HEK293 (cell line): Measurements from ENCODE around the gene SLC28A2.

ENCODE experiments used
- EGR2 ChIP-seq: fragments of 450-650 bp; formaldehyde crosslinking; IDR thresholded peaks from 2 replicates; pipeline ENCODE4 v1.5.1; 2016; ENCODE audit warnings: low read depth, missing biosample characterization, missing genetic modification characterization
- GFI1B ChIP-seq: fragments of 450-650 bp; formaldehyde crosslinking; IDR thresholded peaks from 2 replicates; pipeline ENCODE4 v1.5.1; 2016; ENCODE audit warnings: missing biosample characterization, missing genetic modification characterization
- GLI4 ChIP-seq: fragments of 450-650 bp; formaldehyde crosslinking; IDR thresholded peaks from 2 replicates; pipeline ENCODE4 v1.5.1; 2016; ENCODE audit warnings: missing biosample characterization, missing genetic modification characterization
- KLF10 ChIP-seq: fragments of 450-650 bp; IDR thresholded peaks from 2 replicates; pipeline ENCODE4 v1.5.1; 2018; ENCODE audit warnings: missing biosample characterization, mild to moderate bottlenecking, missing genetic modification characterization
- KLF9 ChIP-seq: fragments of 450-650 bp; formaldehyde crosslinking; IDR thresholded peaks from 2 replicates; pipeline ENCODE4 v1.5.1; 2016; ENCODE audit warnings: missing biosample characterization, missing genetic modification characterization, low read depth
- OVOL3 ChIP-seq: fragments of 450-650 bp; formaldehyde crosslinking; IDR thresholded peaks from 2 replicates; pipeline ENCODE4 v1.5.1; 2016; ENCODE audit warnings: missing biosample characterization, missing genetic modification characterization
- PRDM2 ChIP-seq: fragments of 450-650 bp; formaldehyde crosslinking; IDR thresholded peaks from 2 replicates; pipeline ENCODE4 v1.5.1; 2016; ENCODE audit warnings: missing biosample characterization, missing genetic modification characterization, borderline replicate concordance
- SP2 ChIP-seq: fragments of 450-650 bp; formaldehyde crosslinking; IDR thresholded peaks from 2 replicates; pipeline ENCODE4 v1.5.1; 2016; ENCODE audit warnings: missing biosample characterization, missing genetic modification characterization
- YY2 ChIP-seq: fragments of 450-650 bp; formaldehyde crosslinking; IDR thresholded peaks from 2 replicates; pipeline ENCODE4 v1.5.1; 2016; ENCODE audit warnings: missing biosample characterization, missing genetic modification characterization
- ZBTB10 ChIP-seq: fragments of 450-650 bp; formaldehyde crosslinking; IDR thresholded peaks from 2 replicates; pipeline ENCODE4 v1.5.1; 2016; ENCODE audit warnings: missing biosample characterization, missing genetic modification characterization
- ZBTB48 ChIP-seq: fragments of 450-650 bp; formaldehyde crosslinking; IDR thresholded peaks from 2 replicates; pipeline ENCODE4 v1.5.1; 2016; ENCODE audit warnings: missing biosample characterization, missing genetic modification characterization
- ZBTB8A ChIP-seq: fragments of 450-650 bp; formaldehyde crosslinking; IDR thresholded peaks from 2 replicates; pipeline ENCODE4 v1.5.1; 2016; ENCODE audit warnings: missing biosample characterization, missing genetic modification characterization
- ZFHX2 ChIP-seq: fragments of 450-650 bp; formaldehyde crosslinking; conservative IDR thresholded peaks from 2 replicates; pipeline ENCODE4 v1.5.1; 2016; ENCODE audit warnings: missing biosample characterization, missing genetic modification characterization
- ZIC2 ChIP-seq: fragments of 450-650 bp; formaldehyde crosslinking; IDR thresholded peaks from 2 replicates; pipeline ENCODE4 v1.5.1; 2016; ENCODE audit warnings: missing biosample characterization, missing genetic modification characterization
- ZNF157 ChIP-seq: fragments of 450-650 bp; formaldehyde crosslinking; IDR thresholded peaks from 2 replicates; pipeline ENCODE4 v1.5.1; 2016; ENCODE audit warnings: missing biosample characterization, missing genetic modification characterization
- ZNF184 ChIP-seq: fragments of 450-650 bp; IDR thresholded peaks from 2 replicates; pipeline ENCODE4 v1.5.1; 2018; ENCODE audit warnings: missing biosample characterization, mild to moderate bottlenecking, missing genetic modification characterization
- ZNF214 ChIP-seq: fragments of 450-650 bp; formaldehyde crosslinking; IDR thresholded peaks from 2 replicates; pipeline ENCODE4 v1.5.1; 2017; ENCODE audit warnings: missing biosample characterization, mild to moderate bottlenecking, missing genetic modification characterization, borderline replicate concordance
- ZNF221 ChIP-seq: fragments of 450-650 bp; formaldehyde crosslinking; IDR thresholded peaks from 2 replicates; pipeline ENCODE4 v1.5.1; 2017; ENCODE audit warnings: missing biosample characterization, missing genetic modification characterization, borderline replicate concordance
- ZNF239 ChIP-seq: fragments of 450-650 bp; formaldehyde crosslinking; IDR thresholded peaks from 2 replicates; pipeline ENCODE4 v1.5.1; 2016; ENCODE audit warnings: missing biosample characterization, missing genetic modification characterization
- ZNF366 ChIP-seq: fragments of 450-650 bp; formaldehyde crosslinking; conservative IDR thresholded peaks from 2 replicates; pipeline ENCODE4 v1.5.1; 2016; ENCODE audit warnings: missing biosample characterization, missing genetic modification characterization
- ZNF561 ChIP-seq: fragments of 450-650 bp; IDR thresholded peaks from 2 replicates; pipeline ENCODE4 v1.5.1; 2018; ENCODE audit warnings: missing biosample characterization, missing genetic modification characterization, borderline replicate concordance
- ZNF600 ChIP-seq: fragments of 450-650 bp; formaldehyde crosslinking; IDR thresholded peaks from 2 replicates; pipeline ENCODE4 v1.5.1; 2016; ENCODE audit warnings: missing biosample characterization, missing genetic modification characterization
- ZNF654 ChIP-seq: fragments of 450-650 bp; formaldehyde crosslinking; IDR thresholded peaks from 2 replicates; pipeline ENCODE4 v1.5.1; 2016; ENCODE audit warnings: low read depth, missing biosample characterization, missing genetic modification characterization
- ZNF830 ChIP-seq: fragments of 450-650 bp; IDR thresholded peaks from 2 replicates; pipeline ENCODE4 v1.5.0; 2018; ENCODE audit warnings: missing biosample characterization, missing genetic modification characterization, low read depth, mild to moderate bottlenecking, moderate library complexity
- ZSCAN23 ChIP-seq: fragments of 450-650 bp; formaldehyde crosslinking; IDR thresholded peaks from 2 replicates; pipeline ENCODE4 v1.5.1; 2016; ENCODE audit warnings: missing biosample characterization, missing genetic modification characterization
- TF ChIP-seq, protein P1 (sequence below): fragments of 450-650 bp; formaldehyde crosslinking; IDR thresholded peaks from 2 replicates; pipeline ENCODE4 v1.5.1; 2016; ENCODE audit warnings: missing biosample characterization, missing genetic modification characterization
- TF ChIP-seq, protein P2 (sequence below): fragments of 450-650 bp; formaldehyde crosslinking; IDR thresholded peaks from 2 replicates; pipeline ENCODE4 v1.5.1; 2016; ENCODE audit warnings: missing biosample characterization, missing genetic modification characterization
- TF ChIP-seq, protein P3 (sequence below): fragments of 450-650 bp; formaldehyde crosslinking; IDR thresholded peaks from 2 replicates; pipeline ENCODE4 v1.5.1; 2016; ENCODE audit warnings: missing biosample characterization, missing genetic modification characterization

SLC28A2 gene

GRCh38 chr15:45279024-45279698, 27.1 kb downstream of the SLC28A2 start (continued):
- TF ChIP-seq PRDM2 (tag by site-specific recombination), result no peak
- TF ChIP-seq ZNF600 (tag by site-specific recombination), result peak; percentile 87
- no peak for TF ChIP-seq ZBTB10
- no peak for TF ChIP-seq ZNF221 (tag by site-specific recombination)
- TF ChIP-seq SP2 (tag by site-specific recombination), result peak; percentile 100
- TF ChIP-seq, protein P1, sequence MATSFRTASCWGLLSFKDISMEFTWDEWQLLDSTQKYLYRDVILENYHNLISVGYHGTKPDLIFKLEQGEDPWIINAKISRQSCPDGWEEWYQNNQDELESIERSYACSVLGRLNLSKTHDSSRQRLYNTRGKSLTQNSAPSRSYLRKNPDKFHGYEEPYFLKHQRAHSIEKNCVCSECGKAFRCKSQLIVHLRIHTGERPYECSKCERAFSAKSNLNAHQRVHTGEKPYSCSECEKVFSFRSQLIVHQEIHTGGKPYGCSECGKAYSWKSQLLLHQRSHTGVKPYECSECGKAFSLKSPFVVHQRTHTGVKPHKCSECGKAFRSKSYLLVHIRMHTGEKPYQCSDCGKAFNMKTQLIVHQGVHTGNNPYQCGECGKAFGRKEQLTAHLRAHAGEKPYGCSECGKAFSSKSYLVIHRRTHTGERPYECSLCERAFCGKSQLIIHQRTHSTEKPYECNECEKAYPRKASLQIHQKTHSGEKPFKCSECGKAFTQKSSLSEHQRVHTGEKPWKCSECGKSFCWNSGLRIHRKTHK (tag by site-specific recombination), result no peak
- TF ChIP-seq ZNF214, result no peak
- TF ChIP-seq, protein P2, sequence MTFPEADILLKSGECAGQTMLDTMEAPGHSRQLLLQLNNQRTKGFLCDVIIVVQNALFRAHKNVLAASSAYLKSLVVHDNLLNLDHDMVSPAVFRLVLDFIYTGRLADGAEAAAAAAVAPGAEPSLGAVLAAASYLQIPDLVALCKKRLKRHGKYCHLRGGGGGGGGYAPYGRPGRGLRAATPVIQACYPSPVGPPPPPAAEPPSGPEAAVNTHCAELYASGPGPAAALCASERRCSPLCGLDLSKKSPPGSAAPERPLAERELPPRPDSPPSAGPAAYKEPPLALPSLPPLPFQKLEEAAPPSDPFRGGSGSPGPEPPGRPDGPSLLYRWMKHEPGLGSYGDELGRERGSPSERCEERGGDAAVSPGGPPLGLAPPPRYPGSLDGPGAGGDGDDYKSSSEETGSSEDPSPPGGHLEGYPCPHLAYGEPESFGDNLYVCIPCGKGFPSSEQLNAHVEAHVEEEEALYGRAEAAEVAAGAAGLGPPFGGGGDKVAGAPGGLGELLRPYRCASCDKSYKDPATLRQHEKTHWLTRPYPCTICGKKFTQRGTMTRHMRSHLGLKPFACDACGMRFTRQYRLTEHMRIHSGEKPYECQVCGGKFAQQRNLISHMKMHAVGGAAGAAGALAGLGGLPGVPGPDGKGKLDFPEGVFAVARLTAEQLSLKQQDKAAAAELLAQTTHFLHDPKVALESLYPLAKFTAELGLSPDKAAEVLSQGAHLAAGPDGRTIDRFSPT, result no peak
- no peak for TF ChIP-seq ZNF830
- peak; percentile 90 for TF ChIP-seq ZNF366
- TF ChIP-seq GFI1B (tag by site-specific recombination), result no peak
- TF ChIP-seq ZNF157 (tag by site-specific recombination), result no peak
- no peak for TF ChIP-seq ZNF239 (tag by site-specific recombination)
- peak; percentile 85 for TF ChIP-seq EGR2
- no peak for TF ChIP-seq OVOL3 (tag by site-specific recombination)
- TF ChIP-seq ZBTB8A, result no peak
- no peak for TF ChIP-seq YY2 (tag by site-specific recombination)
- TF ChIP-seq ZNF561 (tag by site-specific recombination), result no peak
- peak; percentile 94 for TF ChIP-seq ZFHX2 (tag by site-specific recombination)
- TF ChIP-seq ZNF184 (tag by site-specific recombination), result no peak
- peak; percentile 31; the same call in 1 of the 2 replicates for TF ChIP-seq KLF10 (tag by site-specific recombination)
- TF ChIP-seq GLI4, result no peak
- TF ChIP-seq ZSCAN23 (tag by site-specific recombination), result no peak
- TF ChIP-seq, protein P3, sequence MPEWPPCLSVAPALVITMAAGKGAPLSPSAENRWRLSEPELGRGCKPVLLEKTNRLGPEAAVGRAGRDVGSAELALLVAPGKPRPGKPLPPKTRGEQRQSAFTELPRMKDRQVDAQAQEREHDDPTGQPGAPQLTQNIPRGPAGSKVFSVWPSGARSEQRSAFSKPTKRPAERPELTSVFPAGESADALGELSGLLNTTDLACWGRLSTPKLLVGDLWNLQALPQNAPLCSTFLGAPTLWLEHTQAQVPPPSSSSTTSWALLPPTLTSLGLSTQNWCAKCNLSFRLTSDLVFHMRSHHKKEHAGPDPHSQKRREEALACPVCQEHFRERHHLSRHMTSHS (tag by site-specific recombination), result no peak
- TF ChIP-seq ZIC2 (tag by site-specific recombination), result no peak
- no peak for TF ChIP-seq ZNF654 (tag by site-specific recombination)
- TF ChIP-seq KLF9, result peak; percentile 92
- no peak for TF ChIP-seq ZBTB48
